Urinary bladder (tissue), 4 donors: ENCODE data around the gene DHX15. TPM values are rescaled to one million over a fixed set of nuclear protein-coding genes. Genes with fewer than 3 reads are reported as not detected.

Experiments
- DNase-seq: peaks from one replicate; pipeline ENCODE4 v3.0.0-alpha.2; 2015; ENCODE audit errors: extremely low spot score
- H3K27ac ChIP-seq: one replicate; pipeline ENCODE4 v1.5.1; 2013; ENCODE audit warnings: low read depth, mild to moderate bottlenecking, moderate library complexity
- H3K36me3 ChIP-seq: one replicate; pipeline ENCODE4 v1.6.1; 2013; ENCODE audit warnings: mild to moderate bottlenecking, moderate library complexity; ENCODE audit not compliant: insufficient read depth
- H3K4me1 ChIP-seq: one replicate; pipeline ENCODE4 v1.6.1; 2013; ENCODE audit warnings: mild to moderate bottlenecking, moderate library complexity; ENCODE audit not compliant: insufficient read depth
- H3K4me3 ChIP-seq: one replicate; pipeline ENCODE4 v1.5.1; 2013; ENCODE audit warnings: low read depth, low read length
- WGBS: extraction: QIAGEN DNeasy Blood & Tissue Kit; methylation state at CpG from one replicate; pipeline ENCODE4 v1.1.7; 2013; 5-methylcytosine and 5-hydroxymethylcytosine counted together
- polyA plus RNA-seq: library from polyadenylated mRNA; stranded (reverse); fragments of 200-250 nt; gene quantifications from one replicate; pipeline ENCODE4 v1.2.3, GENCODE V29; 2013
- total RNA-seq: library from RNA; depleted of rRNA; stranded (reverse); fragments of >200 nt; gene quantifications from one replicate; pipeline ENCODE4 v1.2.3, GENCODE V29; 2014
- donor health status: healthy with polysubstance abuse.
- donor health status: healthy.

Gene DHX15
- 300 TPM for total RNA-seq
- 58.5 TPM for polyA plus RNA-seq

DNA sequence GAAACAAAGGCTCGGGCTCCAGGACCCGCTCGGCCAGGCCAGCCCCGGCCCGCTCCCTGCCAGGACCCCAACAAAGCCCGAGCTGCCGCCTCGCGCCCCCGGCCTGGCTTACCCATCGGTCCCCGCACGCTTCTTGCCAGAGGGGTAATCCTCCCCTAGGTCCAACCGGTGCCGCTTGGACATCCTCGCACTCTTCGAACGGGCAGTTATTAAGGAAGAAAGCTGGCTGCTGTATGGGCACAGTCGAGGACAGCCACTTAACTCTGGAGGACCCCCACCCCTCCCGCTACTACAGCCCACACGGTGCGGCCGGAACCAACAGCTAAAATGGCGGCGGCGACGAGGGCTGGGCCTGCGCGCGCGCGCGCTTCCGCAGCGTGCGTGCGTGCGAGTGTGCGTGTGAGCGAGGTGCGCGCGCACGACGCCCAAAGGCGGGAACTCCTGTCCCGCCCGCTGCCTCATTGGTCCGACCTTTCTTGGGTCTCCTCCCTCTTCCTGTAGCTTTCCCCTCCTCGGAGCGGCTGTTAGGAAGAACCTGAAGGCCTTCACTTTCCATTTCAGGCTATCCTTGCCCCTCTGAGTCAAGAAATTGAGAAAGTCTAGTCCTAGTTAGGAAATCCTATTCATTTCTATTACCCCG is at the start of gene DHX15:
DHX15 (minus strand) TSS at position 344 of the 640 bp plus-strand sequence; CDS start at position 183, 161 bp downstream.
- H3K4me3 ChIP-seq, result peak within 1 kb of the TSS; percentile 93
- peaks cover 2% of the 10 kb centered on the region for H3K4me1 ChIP-seq
- DNase-seq, result peak; percentile 91
- H3K27ac ChIP-seq, result peak within 1 kb of the TSS; percentile 99
- WGBS, result 0% methylated on average over 52 of the region's 52 CpGs
- H3K36me3 ChIP-seq, result no peaks in the 10 kb centered on the region

DNA sequence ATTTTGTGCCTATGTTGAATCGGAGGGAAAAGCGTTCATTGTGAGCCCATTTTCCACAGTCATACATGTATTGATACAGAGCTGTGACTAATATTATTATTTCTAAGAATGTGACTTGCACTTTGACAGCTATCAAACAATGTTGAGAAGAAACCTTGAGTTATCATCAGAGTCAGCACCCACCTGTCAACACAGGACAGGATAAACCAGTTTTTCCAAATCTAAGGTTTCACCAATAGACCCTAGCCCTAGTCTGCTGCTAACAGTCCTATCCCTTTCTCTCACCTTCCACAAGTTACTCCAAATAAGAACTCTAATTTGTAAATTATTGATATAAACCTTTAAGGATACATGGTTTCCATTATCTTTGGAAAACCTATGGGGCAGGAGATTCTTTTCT is 47.7 kb upstream of the DHX15 start:
- Histone ChIP-seq H3K4me3 (no peak overlapping the region), H3K4me1 (no peaks in the 10 kb centered on the region), H3K36me3 (no peaks in the 10 kb centered on the region), H3K27ac (no peak overlapping the region)
- DNase-seq, result no peak
- 95% methylated on average over 2 of the region's 2 CpGs for WGBS

DNA sequence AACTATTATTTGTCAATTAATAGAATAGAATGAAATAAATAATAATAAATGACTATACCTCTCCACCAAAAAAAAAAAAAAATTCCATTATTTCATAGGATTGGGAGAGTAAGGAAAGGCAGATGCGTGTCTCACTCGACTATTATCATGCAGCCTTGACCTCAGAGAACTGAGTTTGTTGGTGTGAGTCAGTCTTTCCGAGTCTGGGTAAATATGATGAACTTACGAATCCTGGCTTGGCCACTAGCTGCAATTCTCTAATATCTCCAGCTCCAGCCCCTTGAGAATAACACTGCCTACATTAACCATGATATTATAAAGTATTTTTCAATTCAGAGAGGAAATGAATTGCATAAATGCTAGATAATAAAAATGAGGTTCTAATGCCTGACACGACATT is 46.6 kb upstream of the DHX15 start:
- DNase-seq, result no peak
- Histone ChIP-seq H3K27ac (no peak overlapping the region), H3K4me1 (no peaks in the 10 kb centered on the region), H3K36me3 (no peaks in the 10 kb centered on the region), H3K4me3 (no peak overlapping the region)
- 55% methylated on average over 5 of the region's 5 CpGs for WGBS

DNA sequence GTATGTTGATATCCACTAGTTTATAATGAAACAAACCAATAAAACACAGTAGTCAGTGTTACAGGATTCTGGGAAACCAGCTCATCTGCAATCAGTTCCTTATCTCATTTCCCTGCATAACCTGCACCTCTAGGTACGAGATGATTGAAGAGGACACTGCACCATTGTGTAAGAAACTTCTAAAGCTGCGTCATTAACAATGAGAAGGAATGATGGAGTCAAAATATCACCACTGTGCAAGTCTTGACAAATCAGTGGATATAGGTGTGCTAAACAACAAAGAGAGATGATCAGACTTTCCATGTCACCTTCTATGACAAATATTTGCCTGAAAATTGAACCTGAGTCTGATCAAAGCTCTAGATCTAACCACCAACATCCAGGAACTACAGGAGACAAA is 40.7 kb upstream of the DHX15 start:
- Histone ChIP-seq H3K4me3 (no peak overlapping the region), H3K36me3 (no peaks in the 10 kb centered on the region), H3K4me1 (no peaks in the 10 kb centered on the region), H3K27ac (no peak overlapping the region)
- WGBS, result 67% methylated on average over 2 of the region's 2 CpGs
- no peak for DNase-seq

DNA sequence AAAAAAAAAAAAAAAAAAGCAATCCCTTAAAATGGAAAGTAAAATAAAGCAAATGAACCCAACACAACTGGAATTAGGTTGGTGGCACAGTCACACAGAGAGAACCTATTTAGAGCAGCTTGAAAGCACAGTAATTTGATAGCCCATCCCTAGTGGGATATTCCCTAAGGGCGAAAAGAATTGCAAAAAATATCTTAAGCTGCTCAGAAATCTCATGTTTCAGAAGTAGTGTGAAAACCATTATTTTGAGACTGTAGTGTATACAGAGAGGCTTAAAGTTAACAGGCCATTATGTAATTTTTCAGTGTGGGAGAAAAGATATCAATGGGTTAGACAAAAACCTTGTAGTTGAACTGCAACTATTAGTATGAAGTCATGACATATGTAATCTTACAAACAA is 40.0 kb upstream of the DHX15 start:
- no peak overlapping the region for H3K4me3 ChIP-seq
- WGBS, result 43% methylated on average over 1 of the region's 1 CpG
- no peak for DNase-seq

GRCh38 chr4:24622146-24622834 is 37.9 kb upstream of the DHX15 start:
- no peak overlapping the region for H3K27ac ChIP-seq
- no peaks in the 10 kb centered on the region for H3K4me1 ChIP-seq
- no peaks in the 10 kb centered on the region for H3K36me3 ChIP-seq
- 80% methylated on average over 3 of the region's 3 CpGs for WGBS
- no peak overlapping the region for H3K4me3 ChIP-seq
- DNase-seq, result no peak

More for the DNA sequence above, 40.0 kb upstream of the DHX15 start:
- H3K36me3 ChIP-seq, result no peaks in the 10 kb centered on the region
- H3K27ac ChIP-seq, result no peak overlapping the region
- H3K4me1 ChIP-seq, result no peaks in the 10 kb centered on the region

- Histone ChIP-seq H3K4me1 (no peaks in the 10 kb centered on the region), H3K27ac (no peak overlapping the region), H3K4me3 (no peak overlapping the region), H3K36me3 (no peaks in the 10 kb centered on the region)
- DNase-seq, result no peak
- WGBS, result 94% methylated on average over 2 of the region's 2 CpGs
Measured at GRCh38 chr4:24615977-24616376, 31.6 kb upstream of the DHX15 start.

- no peaks in the 10 kb centered on the region for H3K4me1 ChIP-seq
- DNase-seq, result no peak
- H3K36me3 ChIP-seq, result no peaks in the 10 kb centered on the region
- no peak overlapping the region for H3K27ac ChIP-seq
- no peak overlapping the region for H3K4me3 ChIP-seq
- 88% methylated on average over 3 of the region's 3 CpGs for WGBS
Measured at GRCh38 chr4:24614881-24615280, 30.5 kb upstream of the DHX15 start.

GRCh38 chr4:24613502-24613901 is 29.1 kb upstream of the DHX15 start:
- 72% methylated on average over 3 of the region's 3 CpGs for WGBS

DNA sequence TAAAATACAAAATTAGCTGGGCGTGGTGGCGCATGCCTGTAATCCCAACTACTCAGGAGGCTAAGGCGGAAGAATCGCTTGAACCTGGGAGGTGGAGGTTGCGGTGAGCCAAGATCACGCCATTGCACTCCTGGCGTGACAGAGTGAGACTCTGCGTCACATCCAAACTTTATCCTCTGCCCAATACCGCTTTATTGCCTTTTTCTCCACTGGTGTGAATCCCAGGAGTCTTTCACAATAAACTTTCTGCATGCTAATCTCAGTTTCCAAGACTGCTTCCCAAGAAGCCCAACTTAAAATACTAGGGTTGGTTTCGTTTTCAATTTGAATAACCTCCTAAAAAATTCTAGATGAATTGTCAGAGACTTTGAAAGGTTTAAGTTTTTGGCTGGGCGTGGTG is 27.2 kb upstream of the DHX15 start:
- no peak overlapping the region for H3K27ac ChIP-seq
- WGBS, result 94% methylated on average over 11 of the region's 11 CpGs

More at GRCh38 chr4:24613502-24613901, 29.1 kb upstream of the DHX15 start:
- no peaks in the 10 kb centered on the region for H3K36me3 ChIP-seq
- H3K4me3 ChIP-seq, result no peak overlapping the region
- no peak overlapping the region for H3K27ac ChIP-seq
- no peaks in the 10 kb centered on the region for H3K4me1 ChIP-seq
- DNase-seq, result no peak

GRCh38 chr4:24607334-24607733 is 23.0 kb upstream of the DHX15 start:
- DNase-seq, result no peak

More for the DNA sequence above, 27.2 kb upstream of the DHX15 start:
- DNase-seq, result no peak
- no peaks in the 10 kb centered on the region for H3K36me3 ChIP-seq
- no peak overlapping the region for H3K4me3 ChIP-seq
- no peaks in the 10 kb centered on the region for H3K4me1 ChIP-seq

GRCh38 chr4:24605216-24605615 is 20.9 kb upstream of the DHX15 start:
- H3K27ac ChIP-seq, result no peak overlapping the region
- H3K36me3 ChIP-seq, result no peaks in the 10 kb centered on the region
- H3K4me1 ChIP-seq, result no peaks in the 10 kb centered on the region
- H3K4me3 ChIP-seq, result no peak overlapping the region
- no peak for DNase-seq

More at GRCh38 chr4:24607334-24607733, 23.0 kb upstream of the DHX15 start:
- H3K36me3 ChIP-seq, result no peaks in the 10 kb centered on the region
- no peak overlapping the region for H3K27ac ChIP-seq
- H3K4me3 ChIP-seq, result no peak overlapping the region
- H3K4me1 ChIP-seq, result no peaks in the 10 kb centered on the region

DNA sequence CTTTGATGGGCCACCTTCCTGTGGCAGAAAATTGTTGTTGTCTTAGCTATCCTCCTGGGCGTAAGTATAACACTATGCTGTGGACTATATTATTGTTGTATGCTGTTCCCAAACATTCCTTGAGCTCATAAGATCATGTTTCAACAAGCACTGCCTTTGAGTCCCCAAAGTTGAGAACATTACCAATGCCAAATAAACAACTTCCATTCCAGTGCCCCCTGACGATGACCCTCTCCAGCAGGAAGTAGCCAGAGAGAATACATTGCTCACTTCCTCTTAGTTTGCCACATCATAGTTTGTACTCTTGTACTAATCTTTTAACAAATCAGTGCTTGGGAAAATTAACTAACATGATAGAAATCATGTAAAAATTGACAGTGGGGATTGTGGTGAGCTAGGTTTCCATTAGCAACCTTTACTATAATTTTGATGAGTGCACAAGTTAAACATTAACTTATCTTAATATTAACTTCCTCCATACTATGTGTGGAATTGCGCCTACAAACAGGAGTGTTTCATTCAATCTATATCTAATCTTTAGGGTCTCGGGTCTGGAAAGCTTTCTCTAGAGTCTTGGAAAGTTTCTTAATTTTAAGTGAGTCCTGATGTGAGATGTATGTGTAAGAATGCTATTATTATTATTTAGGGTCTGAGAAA is 20.3 kb upstream of the DHX15 start:
- no peak for DNase-seq
- no peaks in the 10 kb centered on the region for H3K36me3 ChIP-seq
- no peak overlapping the region for H3K4me3 ChIP-seq
- no peak overlapping the region for H3K27ac ChIP-seq
- H3K4me1 ChIP-seq, result no peaks in the 10 kb centered on the region
- 77% methylated on average over 4 of the region's 4 CpGs for WGBS

DNA sequence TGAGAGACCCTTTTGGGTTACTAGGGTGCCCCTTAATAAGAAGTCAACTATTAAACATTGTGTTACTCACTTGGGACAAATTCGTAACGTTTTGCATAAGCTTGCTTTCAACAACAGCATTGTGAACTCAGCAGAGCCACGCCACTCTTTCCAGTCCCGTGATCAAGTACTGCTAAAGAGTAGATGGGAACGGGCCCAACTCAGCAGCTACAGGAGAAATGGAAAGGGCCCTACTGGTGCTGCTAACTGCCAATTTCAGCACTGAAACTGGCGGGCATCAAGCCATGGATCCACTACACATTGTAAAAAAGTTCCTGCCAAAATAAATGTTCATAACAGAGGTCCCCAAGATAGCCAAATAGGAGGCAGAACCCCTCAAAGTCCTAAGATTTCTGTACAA is 19.0 kb upstream of the DHX15 start:
- Histone ChIP-seq H3K4me1 (no peaks in the 10 kb centered on the region), H3K27ac (no peak overlapping the region)
- WGBS, result 88% methylated on average over 6 of the region's 6 CpGs

More for the DNA sequence above, 19.0 kb upstream of the DHX15 start:
- no peaks in the 10 kb centered on the region for H3K36me3 ChIP-seq
- no peak for DNase-seq
- H3K4me3 ChIP-seq, result no peak overlapping the region
